HCT116 (cell line): ENCODE measurements around the gene RBFOX2.

Experiments used
- SP1 ChIP-seq: IDR thresholded peaks from 2 replicates; pipeline ENCODE4 v1.6.1; 2012; ENCODE audit warnings: low read depth
- TF ChIP-seq, protein P1 (sequence below): IDR thresholded peaks from 2 replicates; pipeline ENCODE4 v1.6.1; 2012

DNA sequence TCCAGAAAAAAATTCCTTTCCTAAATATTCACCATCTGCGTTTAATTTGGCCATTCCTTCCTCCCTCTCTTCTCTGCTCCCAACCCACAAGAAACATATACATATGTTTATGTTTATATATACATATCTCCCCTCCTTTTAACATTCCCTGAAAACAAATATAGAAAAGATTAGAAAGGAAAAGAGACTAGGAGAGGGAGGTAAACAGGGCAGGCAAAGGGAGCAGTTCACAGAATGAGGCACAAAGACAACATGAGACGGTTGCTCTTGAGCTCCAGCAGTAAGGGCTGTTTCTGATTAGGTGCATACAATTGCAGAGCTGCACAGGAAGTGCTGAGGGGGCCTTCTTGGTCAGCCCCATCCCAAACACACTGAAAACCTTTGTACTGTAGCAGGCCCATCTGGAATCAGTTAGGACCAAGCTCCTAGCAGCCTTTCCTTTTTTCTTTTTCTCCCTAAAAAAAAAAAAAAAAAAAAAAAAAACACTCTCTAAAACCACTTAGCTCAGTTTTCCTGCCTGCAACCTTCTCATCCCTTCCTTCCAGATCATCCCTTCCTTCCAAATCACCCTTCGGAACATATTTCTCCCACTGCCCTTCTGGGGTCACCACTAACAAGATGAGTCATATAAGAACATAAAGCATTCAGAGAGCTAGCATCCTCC, 57.0 kb downstream of the RBFOX2 start:
- TF ChIP-seq, protein P1, sequence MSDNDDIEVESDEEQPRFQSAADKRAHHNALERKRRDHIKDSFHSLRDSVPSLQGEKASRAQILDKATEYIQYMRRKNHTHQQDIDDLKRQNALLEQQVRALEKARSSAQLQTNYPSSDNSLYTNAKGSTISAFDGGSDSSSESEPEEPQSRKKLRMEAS: no peak
- no peak for TF ChIP-seq SP1
